ENCODE results near the gene TBC1D10B. TPM values are rescaled to one million over a fixed set of nuclear protein-coding genes. Genes with fewer than 3 reads are reported as not detected.

The TBC1D10B gene
- total RNA-seq, 4 donors from 2014 or later: 35.3 to 52.6 (median 43.6) TPM

- intact Hi-C loops (cut with DNase I; ENCODE audit: low total_unique reads) (loop anchor here (1.0 kb wide), 2 partner anchors 12 to 17 kb away; partner anchors contain the start of gene ZNF771), in situ Hi-C loops (cut with MboI; ENCODE audit: low sequenced_read_pairs in 4 of 4) (no loop called here)
- peak; percentile 83 to 88 for ATAC-seq
- Histone ChIP-seq H3K36me3 (peaks cover 0 to 17% of the 10 kb centered on the region in 2 donors), H3K27ac (peak within 1 kb of the TSS; percentile 77 to 88 (median 86)), H3K9me3 (no peaks in the 10 kb centered on the region), H3K4me1 (peaks cover 12 to 22% of the 10 kb centered on the region in 2 donors), H3K4me3 (peak within 1 kb of the TSS; percentile 75 to 86 (median 79)), H3K27me3 (no peaks in the 10 kb centered on the region)
- peak; percentile 54 to 62 for TF ChIP-seq POLR2A (IDR thresholded peaks at IDR 0.05)
- TF ChIP-seq, protein P1, sequence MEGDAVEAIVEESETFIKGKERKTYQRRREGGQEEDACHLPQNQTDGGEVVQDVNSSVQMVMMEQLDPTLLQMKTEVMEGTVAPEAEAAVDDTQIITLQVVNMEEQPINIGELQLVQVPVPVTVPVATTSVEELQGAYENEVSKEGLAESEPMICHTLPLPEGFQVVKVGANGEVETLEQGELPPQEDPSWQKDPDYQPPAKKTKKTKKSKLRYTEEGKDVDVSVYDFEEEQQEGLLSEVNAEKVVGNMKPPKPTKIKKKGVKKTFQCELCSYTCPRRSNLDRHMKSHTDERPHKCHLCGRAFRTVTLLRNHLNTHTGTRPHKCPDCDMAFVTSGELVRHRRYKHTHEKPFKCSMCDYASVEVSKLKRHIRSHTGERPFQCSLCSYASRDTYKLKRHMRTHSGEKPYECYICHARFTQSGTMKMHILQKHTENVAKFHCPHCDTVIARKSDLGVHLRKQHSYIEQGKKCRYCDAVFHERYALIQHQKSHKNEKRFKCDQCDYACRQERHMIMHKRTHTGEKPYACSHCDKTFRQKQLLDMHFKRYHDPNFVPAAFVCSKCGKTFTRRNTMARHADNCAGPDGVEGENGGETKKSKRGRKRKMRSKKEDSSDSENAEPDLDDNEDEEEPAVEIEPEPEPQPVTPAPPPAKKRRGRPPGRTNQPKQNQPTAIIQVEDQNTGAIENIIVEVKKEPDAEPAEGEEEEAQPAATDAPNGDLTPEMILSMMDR (IDR thresholded peaks at IDR 0.05 in 4 of 5, conservative IDR thresholded peaks at IDR 0.05 in 1 of 5): peak in 4 of 5 experiments; percentile 65 to 81 (median 74)
- peak; percentile 66 to 84 for DNase-seq
These were observed 25.1 kb upstream of the TBC1D10B start, which contains the start of gene ZNF48 for GRCh38 chr16:30395155-30395991. Gene ZNF48 (plus strand): TSS chr16:30395420. CDS start chr16:30395795, 375 bp downstream.

GRCh38 chr16:30394592-30395154 lies 24.4 kb upstream of the TBC1D10B start:
- H3K36me3 ChIP-seq: peaks cover 0 to 17% of the 10 kb centered on the region in 2 donors
- TF ChIP-seq, protein P1 (IDR thresholded peaks at IDR 0.05 in 4 of 5, conservative IDR thresholded peaks at IDR 0.05 in 1 of 5): no peak
- no peak for TF ChIP-seq POLR2A (IDR thresholded peaks at IDR 0.05)
- H3K4me1 ChIP-seq: peaks cover 12 to 18% of the 10 kb centered on the region in 2 donors
- peak overlapping the region; percentile 77 to 88 (median 86) for H3K27ac ChIP-seq
- H3K9me3 ChIP-seq: no peaks in the 10 kb centered on the region
- ATAC-seq (peak; percentile 32 to 41), DNase-seq (no peak)
- intact Hi-C loops (cut with DNase I; ENCODE audit: low total_unique reads) (loop anchor here (1.0 kb wide), 2 partner anchors 13 to 16 kb away; partner anchors contain the start of gene ZNF771), in situ Hi-C loops (cut with MboI; ENCODE audit: low sequenced_read_pairs in 4 of 4) (no loop called here)
- H3K4me3 ChIP-seq: peak overlapping the region; percentile 75 to 86 (median 79)
- no peaks in the 10 kb centered on the region for H3K27me3 ChIP-seq

- no peak for DNase-seq
- Histone ChIP-seq H3K27me3 (no peaks in the 10 kb centered on the region), H3K9me3 (no peaks in the 10 kb centered on the region), H3K4me3 (no peak overlapping the region), H3K4me1 (peaks cover 6 to 8% of the 10 kb centered on the region in 2 donors), H3K27ac (peak overlapping the region in 1 of 4 donors; percentile 18), H3K36me3 (no peaks in the 10 kb centered on the region)
- intact Hi-C loops (cut with DNase I; ENCODE audit: low total_unique reads) (no loop called here), in situ Hi-C loops (cut with MboI; ENCODE audit: low sequenced_read_pairs in 4 of 4) (no loop called here)
- no peak for ATAC-seq
- no peak for TF ChIP-seq POLR2A (IDR thresholded peaks at IDR 0.05)
- TF ChIP-seq, protein P1 (IDR thresholded peaks at IDR 0.05 in 4 of 5, conservative IDR thresholded peaks at IDR 0.05 in 1 of 5): no peak
These were observed 13.2 kb upstream of the TBC1D10B start for GRCh38 chr16:30383521-30383920.

DNA sequence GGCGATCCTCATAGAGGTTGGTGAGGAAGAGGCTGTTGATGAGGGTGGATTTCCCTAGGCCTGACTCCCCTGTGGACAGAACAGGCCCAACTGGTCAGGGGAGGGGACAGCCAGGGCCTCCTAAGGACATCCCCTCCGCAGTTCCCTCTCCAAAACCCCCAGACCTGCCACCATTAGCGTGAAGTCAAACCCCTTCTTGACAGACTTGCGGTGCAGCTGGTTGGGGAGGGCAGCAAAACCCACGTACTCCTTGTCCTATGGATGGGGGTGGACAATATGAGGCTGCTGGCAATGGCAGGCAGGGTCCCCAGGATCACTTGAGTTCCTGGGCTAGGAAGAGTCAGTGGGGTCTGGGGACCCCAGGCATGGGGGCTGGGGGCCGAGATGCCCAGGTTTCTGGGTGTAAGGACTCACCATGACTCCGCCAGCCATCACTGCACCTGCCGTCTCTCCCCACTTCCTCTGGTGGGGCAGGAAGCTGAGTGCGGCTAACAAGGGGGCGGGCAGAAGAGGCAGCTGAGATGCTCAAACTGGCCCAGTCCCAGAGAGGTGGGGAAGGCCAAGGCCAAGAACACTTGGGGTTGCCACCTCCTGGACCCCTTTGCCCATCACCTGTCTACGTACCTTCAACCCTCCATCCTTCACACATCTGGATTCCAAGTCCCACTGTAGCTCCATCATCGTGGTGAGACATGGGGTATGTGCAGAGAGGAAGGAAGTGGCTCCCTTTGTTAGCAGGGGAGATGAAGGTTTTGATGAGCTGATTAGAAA lies 12.0 kb upstream of the TBC1D10B start, which contains the start of gene SEPTIN1:
TSS of gene SEPTIN1 (minus strand) at position 451 of the 771 bp plus-strand sequence. CDS start at position 432, 19 bp downstream.
- no peak for ATAC-seq
- H3K4me3 ChIP-seq: no peak within 1 kb of the TSS
- H3K4me1 ChIP-seq: peaks cover 8 to 16% of the 10 kb centered on the region in 2 donors
- no peak for TF ChIP-seq POLR2A (IDR thresholded peaks at IDR 0.05)
- TF ChIP-seq, protein P1 (IDR thresholded peaks at IDR 0.05 in 4 of 5, conservative IDR thresholded peaks at IDR 0.05 in 1 of 5): no peak
- H3K9me3 ChIP-seq: no peaks in the 10 kb centered on the region
- peak within 1 kb of the TSS in 2 of 4 donors; percentile 38 to 44 for H3K27ac ChIP-seq
- in situ Hi-C loops (cut with MboI; ENCODE audit: low sequenced_read_pairs in 4 of 4) (no loop called here), intact Hi-C loops (cut with DNase I; ENCODE audit: low total_unique reads) (no loop called here)
- no peak for DNase-seq
- no peaks in the 10 kb centered on the region for H3K27me3 ChIP-seq
- H3K36me3 ChIP-seq: no peaks in the 10 kb centered on the region
